ENCODE results near the gene SPEM1.

GRCh38 chr17:7383742-7384488 lies 36.2 kb upstream of the SPEM1 start:
- TF ChIP-seq POLR2A (IDR thresholded peaks at IDR 0.05) (no peak), CTCF (IDR thresholded peaks at IDR 0.05) (no peak)
